K562 treated with DMSO at 1 percent for 48 hours (cell line): ENCODE results near the gene SIM1. TPM values are rescaled to one million over a fixed set of nuclear protein-coding genes. Genes with fewer than 3 reads are reported as not detected.

Experiments
- total RNA-seq: library from RNA; unstranded; fragments of 300-600 nt; gene quantifications from 2 replicates; pipeline ENCODE4 v1.2.3, GENCODE V29; 2022; ENCODE audit warnings: low replicate concordance; ENCODE audit errors: extremely low read depth

SIM1 gene, protein sequence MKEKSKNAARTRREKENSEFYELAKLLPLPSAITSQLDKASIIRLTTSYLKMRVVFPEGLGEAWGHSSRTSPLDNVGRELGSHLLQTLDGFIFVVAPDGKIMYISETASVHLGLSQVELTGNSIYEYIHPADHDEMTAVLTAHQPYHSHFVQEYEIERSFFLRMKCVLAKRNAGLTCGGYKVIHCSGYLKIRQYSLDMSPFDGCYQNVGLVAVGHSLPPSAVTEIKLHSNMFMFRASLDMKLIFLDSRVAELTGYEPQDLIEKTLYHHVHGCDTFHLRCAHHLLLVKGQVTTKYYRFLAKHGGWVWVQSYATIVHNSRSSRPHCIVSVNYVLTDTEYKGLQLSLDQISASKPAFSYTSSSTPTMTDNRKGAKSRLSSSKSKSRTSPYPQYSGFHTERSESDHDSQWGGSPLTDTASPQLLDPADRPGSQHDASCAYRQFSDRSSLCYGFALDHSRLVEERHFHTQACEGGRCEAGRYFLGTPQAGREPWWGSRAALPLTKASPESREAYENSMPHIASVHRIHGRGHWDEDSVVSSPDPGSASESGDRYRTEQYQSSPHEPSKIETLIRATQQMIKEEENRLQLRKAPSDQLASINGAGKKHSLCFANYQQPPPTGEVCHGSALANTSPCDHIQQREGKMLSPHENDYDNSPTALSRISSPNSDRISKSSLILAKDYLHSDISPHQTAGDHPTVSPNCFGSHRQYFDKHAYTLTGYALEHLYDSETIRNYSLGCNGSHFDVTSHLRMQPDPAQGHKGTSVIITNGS
- not detected in 2 replicates for total RNA-seq

DNA sequence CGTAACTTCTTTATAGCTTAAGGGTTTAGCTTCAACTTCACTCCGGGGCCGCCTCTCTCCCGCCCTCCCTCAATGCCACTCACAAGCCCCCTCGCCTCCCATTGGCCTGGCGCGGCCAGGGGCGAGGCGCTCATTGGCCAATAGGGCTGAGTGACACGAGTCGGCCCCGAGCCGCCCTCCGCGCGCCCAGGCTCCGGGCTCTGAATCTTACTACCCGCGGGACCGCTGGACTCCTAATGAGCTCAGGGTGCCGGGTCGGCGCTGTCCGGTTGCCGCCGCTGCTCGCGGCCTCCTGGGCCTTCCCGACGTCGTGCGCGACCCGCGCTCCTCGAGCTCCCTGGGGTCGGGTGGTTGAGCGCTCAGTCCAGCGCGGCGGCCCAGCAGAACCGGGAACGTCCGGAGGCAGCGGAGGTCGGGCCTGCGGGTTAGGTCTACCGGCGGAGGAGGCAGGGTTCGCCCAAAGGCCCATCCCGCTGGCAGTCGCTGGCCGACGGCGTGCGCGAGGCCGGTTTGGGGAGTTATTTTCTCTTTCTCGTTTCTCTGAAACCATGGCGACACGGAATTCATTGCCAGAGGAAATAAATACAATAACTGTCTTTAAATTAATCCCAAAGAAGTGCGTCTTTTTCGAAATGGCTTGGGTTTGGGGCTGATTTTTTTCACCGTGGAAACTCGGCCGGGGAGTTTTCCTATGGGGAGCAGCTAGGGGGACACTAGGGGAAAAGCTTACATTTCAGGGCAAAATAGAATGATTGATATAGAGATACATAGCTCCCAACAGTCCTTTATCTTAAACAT, at the start of gene SIM1:
Gene SIM1, minus strand, starts transcription at position 19 of the 798 bp plus-strand sequence. CDS start 1,453 bp downstream, outside the sequence.

